Right lobe of liver (tissue), 4 donors: ENCODE results near the gene WDR47.

Experiments
- CTCF ChIP-seq, 4 donors: fragments of 200-600 bp in 3 of 4; fragments of 450-650 bp in 1 of 4; IDR thresholded peaks; one replicate each; pipeline versions ENCODE4 v1.5.1 to v1.8.0; 2016 to 2022; ENCODE audit warnings: antibody characterized with exemption in 4 of 4, mild to moderate bottlenecking in 2 of 4
- POLR2A ChIP-seq: fragments of 450-650 bp; IDR thresholded peaks from one replicate; pipeline ENCODE4 v1.6.1; 2017; ENCODE audit warnings: antibody characterized with exemption, mild to moderate bottlenecking
- donor health status: DM: no; HTN: no; CAD: no.
- donor health status: DM: no; HTN: no; CAD: no.
- donor health status: DM: no; HTN: yes; CAD: no.

GRCh38 chr1:108936170-108936569 is 105.7 kb downstream of the WDR47 start:
- TF ChIP-seq CTCF (IDR thresholded peaks at IDR 0.05) = no peak
- no peak for TF ChIP-seq POLR2A
